ENCODE measurements around the gene AATF.

Gene AATF

GRCh38 chr17:37084372-37084771 is 135.6 kb downstream of the AATF start:
- DNase-seq, result no peak

GRCh38 chr17:37086334-37086733 is 137.6 kb downstream of the AATF start:
- no peak for DNase-seq

GRCh38 chr17:37086948-37087347 is 138.2 kb downstream of the AATF start:
- DNase-seq, result no peak

- DNase-seq, result no peak
Observed at GRCh38 chr17:37087683-37088082, 138.9 kb downstream of the AATF start.

GRCh38 chr17:37088459-37088858 is 139.7 kb downstream of the AATF start:
- DNase-seq, result no peak

- DNase-seq, result no peak
Observed at GRCh38 chr17:37088913-37089312, 140.2 kb downstream of the AATF start.

- DNase-seq, result no peak
Observed at GRCh38 chr17:37089956-37090355, 141.2 kb downstream of the AATF start.

GRCh38 chr17:37090941-37091340 is 142.2 kb downstream of the AATF start:
- DNase-seq, result no peak

- no peak for DNase-seq
Observed at GRCh38 chr17:37092071-37092470, 143.3 kb downstream of the AATF start.

GRCh38 chr17:37092701-37093100 is 143.9 kb downstream of the AATF start:
- no peak for DNase-seq

GRCh38 chr17:37094391-37094790 is 145.6 kb downstream of the AATF start:
- DNase-seq, result no peak

GRCh38 chr17:37096071-37096470 is 147.3 kb downstream of the AATF start:
- DNase-seq, result no peak

GRCh38 chr17:37097154-37097553 is 148.4 kb downstream of the AATF start:
- no peak for DNase-seq

- DNase-seq, result no peak
Observed at GRCh38 chr17:37098152-37098551, 149.4 kb downstream of the AATF start.

- DNase-seq, result no peak
Observed at GRCh38 chr17:37098910-37099664, 150.3 kb downstream of the AATF start.

- DNase-seq, result no peak
Observed at GRCh38 chr17:37100231-37100630, 151.5 kb downstream of the AATF start.

GRCh38 chr17:37101306-37101705 is 152.6 kb downstream of the AATF start:
- no peak for DNase-seq

GRCh38 chr17:37103231-37103630 is 154.5 kb downstream of the AATF start:
- no peak for DNase-seq

GRCh38 chr17:37106049-37106448 is 157.3 kb downstream of the AATF start:
- no peak for DNase-seq
